GM12878 (cell line): Measurements from ENCODE around the gene USF3. TPM values are rescaled to one million over a fixed set of nuclear protein-coding genes. Genes with fewer than 3 reads are reported as not detected.

ENCODE experiments used
- ATAC-seq: fragments of 200-7000 bp; cut with Tn5 transposase; 3 replicates; pipeline ENCODE4 v1.9.1; 2020; ENCODE audit warnings: mild to moderate bottlenecking, moderate library complexity
- BruUV-seq: library from RNA; stranded (reverse); fragments of 400-500 nt; replicated peaks from 2 replicates; lab custom pipeline; 2021; lab: Mats Ljungman, UMichigan
- CTCF ChIA-PET: fragments of 300-600 bp; sonication (Branson Sonifier 250); formaldehyde crosslinking; extraction: SDS; loops from one replicate; lab custom pipeline; 2021; ENCODE audit warnings: inconsistent platforms; lab: Yijun Ruan, JAX
- POLR2A ChIA-PET: fragments of 350-600 bp; formaldehyde crosslinking; extraction: SDS; loops from one replicate; lab custom pipeline; 2021; ENCODE audit warnings: inconsistent platforms; lab: Charles Lee
- RAD21 ChIA-PET: fragments of 300-600 bp; sonication (Branson Sonifier 250); formaldehyde crosslinking; loops from one replicate; lab custom pipeline; 2023; ENCODE audit warnings: antibody characterized with exemption; ENCODE audit not compliant: unreplicated experiment; lab: Charles Lee
- SMC1A ChIA-PET: fragments of 300-600 bp; sonication (Branson Sonifier 250); formaldehyde crosslinking; loops from one replicate; lab custom pipeline; 2023; ENCODE audit not compliant: unreplicated experiment, uncharacterized antibody; lab: Charles Lee
- DNase-seq: peaks from one replicate; pipeline ENCODE4 v3.0.0-alpha.2; 2011; ENCODE audit warnings: low read depth, low spot score
- FAIRE-seq: peaks from 3 replicates; lab custom pipeline; 2011; peaks lifted over from hg19 to GRCh38; lab: Jason Lieb, UNC
- H2AFZ ChIP-seq: 2 replicates; pipeline ENCODE4 v1.6.0; 2011; ENCODE audit warnings: low read depth, low read length, control low read depth; ENCODE audit not compliant: control insufficient read depth
- H3K27ac ChIP-seq: 2 replicates; pipeline ENCODE4 v1.5.1; 2011; ENCODE audit warnings: control low read depth; ENCODE audit not compliant: control insufficient read depth, insufficient read depth
- H3K27me3 ChIP-seq, 2 experiments: replicated peaks in 1 of 2; 2 replicates each; pipeline versions ENCODE4 v1.6.0 to v1.6.1; 2011; ENCODE audit warnings: low read length in 1 of 2; ENCODE audit not compliant: control insufficient read depth in 2 of 2, insufficient read depth in 2 of 2
- H3K36me3 ChIP-seq, 2 experiments: 2 replicates each; pipeline ENCODE4 v1.5.1; 2011; ENCODE audit warnings: low read length in 1 of 2; ENCODE audit not compliant: control insufficient read depth in 2 of 2, insufficient read depth in 2 of 2
- H3K4me1 ChIP-seq: 2 replicates; pipeline ENCODE4 v1.6.1; 2011; ENCODE audit warnings: mild to moderate bottlenecking, low read length, moderate library complexity, mixed read lengths; ENCODE audit not compliant: control insufficient read depth, insufficient read depth
- H3K4me2 ChIP-seq: 2 replicates; pipeline ENCODE4 v1.6.0; 2011; ENCODE audit warnings: control low read depth; ENCODE audit not compliant: control insufficient read depth, insufficient read depth
- H3K4me3 ChIP-seq: fragments of 200-600 bp; sonication (generic); 2 replicates; pipeline ENCODE4 v1.5.1; 2016
- H3K79me2 ChIP-seq: 2 replicates; pipeline ENCODE4 v1.6.0; 2011; ENCODE audit warnings: low read length; ENCODE audit not compliant: control insufficient read depth, insufficient read depth
- H3K9ac ChIP-seq: 2 replicates; pipeline ENCODE4 v1.8.0; 2011; ENCODE audit warnings: low read length, control low read depth, mixed read lengths; ENCODE audit not compliant: control insufficient read depth, insufficient read depth
- H3K9me3 ChIP-seq: replicated peaks from 3 replicates; pipeline ENCODE4 v1.5.1; 2011; ENCODE audit warnings: mild to moderate bottlenecking, low read length; ENCODE audit not compliant: control insufficient read depth, insufficient read depth
- H4K20me1 ChIP-seq: 2 replicates; pipeline ENCODE4 v1.6.0; 2011; ENCODE audit not compliant: control insufficient read depth, insufficient read depth
- CBFB ChIP-seq: IDR thresholded peaks from 2 replicates; pipeline ENCODE4 v1.6.1; 2016; ENCODE audit warnings: antibody characterized with exemption, low read depth
- EZH2 ChIP-seq: IDR thresholded peaks from 2 replicates; pipeline ENCODE4 v1.6.1; 2012; ENCODE audit warnings: low read depth, mild to moderate bottlenecking, control low read depth, inconsistent platforms, low read length, borderline replicate concordance; ENCODE audit not compliant: control insufficient read depth
- JUNB ChIP-seq: IDR thresholded peaks from 2 replicates; pipeline ENCODE4 v1.6.1; 2016; ENCODE audit warnings: antibody characterized with exemption, mild to moderate bottlenecking
- MEF2A ChIP-seq: IDR thresholded peaks from 2 replicates; pipeline ENCODE4 v1.6.1; 2011; ENCODE audit warnings: low read depth, mild to moderate bottlenecking, low read length, moderate library complexity; ENCODE audit not compliant: insufficient read depth
- NFIC ChIP-seq: IDR thresholded peaks from 2 replicates; pipeline ENCODE4 v1.6.1; 2012; ENCODE audit warnings: low read depth, mild to moderate bottlenecking, inconsistent platforms, low read length, moderate library complexity
- NR2C1 ChIP-seq: fragments of 450-650 bp; IDR thresholded peaks from 2 replicates; pipeline ENCODE4 v1.6.1; 2017; ENCODE audit warnings: antibody characterized with exemption, mild to moderate bottlenecking, moderate library complexity
- NR2C2 ChIP-seq: IDR thresholded peaks from 2 replicates; pipeline ENCODE4 v1.6.1; 2011; ENCODE audit warnings: borderline replicate concordance, low read depth; ENCODE audit not compliant: control insufficient read depth, insufficient read length
- PML ChIP-seq: IDR thresholded peaks from 2 replicates; pipeline ENCODE4 v1.6.1; 2012; ENCODE audit warnings: low read length, inconsistent platforms
- POLR2AphosphoS5 ChIP-seq: IDR thresholded peaks from 2 replicates; pipeline ENCODE4 v1.6.1; 2011; ENCODE audit warnings: mild to moderate bottlenecking, low read length, inconsistent platforms
- POU2F2 ChIP-seq: IDR thresholded peaks from 3 replicates; pipeline ENCODE4 v1.6.1; 2011; ENCODE audit warnings: low read depth, mild to moderate bottlenecking, low read length, borderline replicate concordance
- RAD21 ChIP-seq: IDR thresholded peaks from 2 replicates; pipeline ENCODE4 v1.6.1; 2011; ENCODE audit warnings: mild to moderate bottlenecking, low read depth, low read length, moderate library complexity; ENCODE audit not compliant: insufficient read depth
- SIX5 ChIP-seq: IDR thresholded peaks from 2 replicates; pipeline ENCODE4 v1.6.1; 2011; ENCODE audit warnings: mild to moderate bottlenecking, low read depth, low read length, moderate library complexity; ENCODE audit not compliant: severe bottlenecking
- SREBF2 ChIP-seq: IDR thresholded peaks from 2 replicates; pipeline ENCODE4 v1.6.1; 2012; ENCODE audit warnings: mild to moderate bottlenecking, low read length
- TCF12 ChIP-seq: IDR thresholded peaks from 2 replicates; pipeline ENCODE4 v1.6.1; 2011; ENCODE audit warnings: low read depth, mild to moderate bottlenecking, low read length
- TCF3 ChIP-seq: IDR thresholded peaks from 2 replicates; pipeline ENCODE4 v1.6.1; 2012; ENCODE audit warnings: low read depth, mild to moderate bottlenecking, low read length, borderline replicate concordance; ENCODE audit not compliant: insufficient read depth
- WGBS: methylation state at CpG from one replicate; pipeline ENCODE4 v1.1.6; 2016; ENCODE audit warnings: low lambda C conversion rate; ENCODE audit not compliant: insufficient replicate concordance, insufficient coverage; ENCODE audit errors: missing lambda C conversion rate; 5-methylcytosine and 5-hydroxymethylcytosine counted together
- in situ Hi-C: fragments of 300-500 bp; cut with MboI; formaldehyde crosslinking; loops from 9 replicates; pipeline ENCODE4 v1.14.3; 2018; ENCODE audit warnings: mixed read lengths
- intact Hi-C: fragments of 100-400 bp; cut with micrococcal nuclease; formaldehyde crosslinking; loops from one replicate; pipeline ENCODE4 v1.14.2; 2022; ENCODE audit not compliant: unreplicated experiment
- polyA plus RNA-seq, 11 experiments: library from polyadenylated mRNA; depleted of rRNA in 4 of 11; unstranded in 6 of 11; stranded (reverse) in 5 of 11; fragments of >200 nt; fragmentation: Nextera tagmentation in 4 of 11; fragmentation: Illumina TruSeq in 1 of 11; extraction: Ambion mirVana in 4 of 11; extraction: Trizol in 1 of 11; gene quantifications; 1 replicate in 1 of 11; 2 replicates in 10 of 11; pipeline versions ENCODE4 v1.2.1 to v1.2.3, GENCODE V29; 2011 to 2016; ENCODE audit warnings: inconsistent platforms in 2 of 11, missing spikeins in 2 of 11, low read depth in 1 of 11
- total RNA-seq, 4 experiments: library from RNA; depleted of rRNA in 3 of 4; stranded (reverse); fragments of >200 nt in 3 of 4; fragmentation: Illumina TruSeq in 1 of 4; extraction: Trizol in 1 of 4; gene quantifications; 2 replicates each; pipeline versions ENCODE4 v1.2.1 to v1.2.3, GENCODE V29; 2013 to 2021
- TF ChIP-seq, protein P1 (sequence below): IDR thresholded peaks from 2 replicates; pipeline ENCODE4 v1.6.1; 2012; ENCODE audit warnings: low read length, inconsistent platforms
- TF ChIP-seq, protein P2 (sequence below): IDR thresholded peaks from 2 replicates; pipeline ENCODE4 v1.6.1; 2012; ENCODE audit warnings: improper control_type of control experiment, low read depth, low read length; ENCODE audit not compliant: insufficient replicate concordance

The USF3 gene
- total and polyA plus RNA-seq, 10 of the 15 experiments (the other 5 are each of a cell fraction or from before 2014, with no cell fraction given), result 3.1 to 15.9 (median 7.8) TPM

DNA sequence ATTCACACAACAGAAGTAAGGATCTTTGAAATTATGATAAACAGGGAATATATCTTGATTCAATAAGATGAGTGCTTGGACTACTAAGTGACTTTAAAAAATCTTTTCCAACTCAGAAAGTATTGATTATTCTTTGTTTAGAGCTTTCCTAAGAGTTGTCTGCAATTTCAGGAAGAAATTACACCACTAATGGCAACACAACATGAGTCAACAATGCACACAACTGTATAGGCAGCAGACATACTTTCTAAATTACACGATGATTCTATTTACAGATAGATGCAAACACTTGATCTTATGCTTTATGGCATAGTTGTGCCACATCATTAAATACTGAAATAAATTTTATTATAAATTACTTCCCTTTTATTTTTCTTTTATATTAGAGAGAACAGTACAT lies 45.2 kb upstream of the USF3 start:
- no peak for FAIRE-seq
- in situ Hi-C loops (loop anchor here (5.0 to 10.0 kb wide), 2 partner anchors 247 to 311 kb away; no protein-coding TSS in a partner anchor), intact Hi-C loops (loop anchor here (10.0 kb wide), 2 partner anchors 473 to 713 kb away; no protein-coding TSS in a partner anchor)
- ATAC-seq, result no peak
- Histone ChIP-seq H3K4me3 (peak overlapping the region; percentile 13; the same call in 1 of the 2 replicates), H3K9ac (no peak overlapping the region), H4K20me1 (no peaks in the 10 kb centered on the region; the same call in 1 of the 2 replicates), H3K4me1 (peaks cover 8% of the 10 kb centered on the region; the same call in 1 of the 2 replicates), H3K27me3 (no peaks in the 10 kb centered on the region), H3K27ac (no peak overlapping the region), H3K4me2 (peak overlapping the region; percentile 81; the same call in 1 of the 2 replicates), H3K9me3 (no peaks in the 10 kb centered on the region), H3K36me3 (no peaks in the 10 kb centered on the region), H2AFZ (no peak overlapping the region), H3K79me2 (peaks cover 96% of the 10 kb centered on the region)
- no TSS peak for BruUV-seq
- SMC1A ChIA-PET, result interaction anchor here (0.8 to 1.9 kb wide), 19 partner anchors 8 to 413 kb away, joined by 3 to 9 read pairs (median 5); no protein-coding TSS in a partner anchor
- CTCF ChIA-PET, result interaction anchor here (0.6 to 5.1 kb wide), 12 partner anchors 9 to 413 kb away, joined by 3 to 34 read pairs (median 3); partner anchors contain the start of gene USF3
- POLR2A ChIA-PET, result interaction anchor here (0.6 to 2.8 kb wide), 8 partner anchors 9 to 1975 kb away, joined by 3 to 9 read pairs (median 3); no protein-coding TSS in a partner anchor
- 0% methylated on average over 1 of the region's 1 CpG for WGBS
- RAD21 ChIA-PET, result interaction anchor here (0.8 to 1.9 kb wide), 7 partner anchors 14 to 172 kb away, joined by 3 to 6 read pairs (median 4); no protein-coding TSS in a partner anchor
- DNase-seq, result no peak
- TF ChIP-seq POLR2AphosphoS5 (no peak), NR2C2 (no peak), TCF3 (no peak), NR2C1 (no peak), TCF12 (no peak), MEF2A (no peak), RAD21 (no peak), NFIC (0 out of 2 replicates have a peak, but pooled peaks have one; percentile 38), PML (no peak), CBFB (no peak), POU2F2 (no peak), SIX5 (no peak), EZH2 (no peak), SREBF2 (no peak), JUNB (peak; percentile 25; the same call in 1 of the 2 replicates)
- TF ChIP-seq, protein P1, sequence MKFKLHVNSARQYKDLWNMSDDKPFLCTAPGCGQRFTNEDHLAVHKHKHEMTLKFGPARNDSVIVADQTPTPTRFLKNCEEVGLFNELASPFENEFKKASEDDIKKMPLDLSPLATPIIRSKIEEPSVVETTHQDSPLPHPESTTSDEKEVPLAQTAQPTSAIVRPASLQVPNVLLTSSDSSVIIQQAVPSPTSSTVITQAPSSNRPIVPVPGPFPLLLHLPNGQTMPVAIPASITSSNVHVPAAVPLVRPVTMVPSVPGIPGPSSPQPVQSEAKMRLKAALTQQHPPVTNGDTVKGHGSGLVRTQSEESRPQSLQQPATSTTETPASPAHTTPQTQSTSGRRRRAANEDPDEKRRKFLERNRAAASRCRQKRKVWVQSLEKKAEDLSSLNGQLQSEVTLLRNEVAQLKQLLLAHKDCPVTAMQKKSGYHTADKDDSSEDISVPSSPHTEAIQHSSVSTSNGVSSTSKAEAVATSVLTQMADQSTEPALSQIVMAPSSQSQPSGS, result no peak
- TF ChIP-seq, protein P2, sequence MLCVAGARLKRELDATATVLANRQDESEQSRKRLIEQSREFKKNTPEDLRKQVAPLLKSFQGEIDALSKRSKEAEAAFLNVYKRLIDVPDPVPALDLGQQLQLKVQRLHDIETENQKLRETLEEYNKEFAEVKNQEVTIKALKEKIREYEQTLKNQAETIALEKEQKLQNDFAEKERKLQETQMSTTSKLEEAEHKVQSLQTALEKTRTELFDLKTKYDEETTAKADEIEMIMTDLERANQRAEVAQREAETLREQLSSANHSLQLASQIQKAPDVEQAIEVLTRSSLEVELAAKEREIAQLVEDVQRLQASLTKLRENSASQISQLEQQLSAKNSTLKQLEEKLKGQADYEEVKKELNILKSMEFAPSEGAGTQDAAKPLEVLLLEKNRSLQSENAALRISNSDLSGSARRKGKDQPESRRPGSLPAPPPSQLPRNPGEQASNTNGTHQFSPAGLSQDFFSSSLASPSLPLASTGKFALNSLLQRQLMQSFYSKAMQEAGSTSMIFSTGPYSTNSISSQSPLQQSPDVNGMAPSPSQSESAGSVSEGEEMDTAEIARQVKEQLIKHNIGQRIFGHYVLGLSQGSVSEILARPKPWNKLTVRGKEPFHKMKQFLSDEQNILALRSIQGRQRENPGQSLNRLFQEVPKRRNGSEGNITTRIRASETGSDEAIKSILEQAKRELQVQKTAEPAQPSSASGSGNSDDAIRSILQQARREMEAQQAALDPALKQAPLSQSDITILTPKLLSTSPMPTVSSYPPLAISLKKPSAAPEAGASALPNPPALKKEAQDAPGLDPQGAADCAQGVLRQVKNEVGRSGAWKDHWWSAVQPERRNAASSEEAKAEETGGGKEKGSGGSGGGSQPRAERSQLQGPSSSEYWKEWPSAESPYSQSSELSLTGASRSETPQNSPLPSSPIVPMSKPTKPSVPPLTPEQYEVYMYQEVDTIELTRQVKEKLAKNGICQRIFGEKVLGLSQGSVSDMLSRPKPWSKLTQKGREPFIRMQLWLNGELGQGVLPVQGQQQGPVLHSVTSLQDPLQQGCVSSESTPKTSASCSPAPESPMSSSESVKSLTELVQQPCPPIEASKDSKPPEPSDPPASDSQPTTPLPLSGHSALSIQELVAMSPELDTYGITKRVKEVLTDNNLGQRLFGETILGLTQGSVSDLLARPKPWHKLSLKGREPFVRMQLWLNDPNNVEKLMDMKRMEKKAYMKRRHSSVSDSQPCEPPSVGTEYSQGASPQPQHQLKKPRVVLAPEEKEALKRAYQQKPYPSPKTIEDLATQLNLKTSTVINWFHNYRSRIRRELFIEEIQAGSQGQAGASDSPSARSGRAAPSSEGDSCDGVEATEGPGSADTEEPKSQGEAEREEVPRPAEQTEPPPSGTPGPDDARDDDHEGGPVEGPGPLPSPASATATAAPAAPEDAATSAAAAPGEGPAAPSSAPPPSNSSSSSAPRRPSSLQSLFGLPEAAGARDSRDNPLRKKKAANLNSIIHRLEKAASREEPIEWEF, result no peak
